Measurements from ENCODE around the gene IL1RL1.

The IL1RL1 gene

GRCh38 chr2:102313025-102313424 lies 1.7 kb downstream of the IL1RL1 start:
- in situ Hi-C loops (cut with HindIII; ENCODE audit: low sequenced_read_pairs) = no loop called here
- TF ChIP-seq, protein P1, sequence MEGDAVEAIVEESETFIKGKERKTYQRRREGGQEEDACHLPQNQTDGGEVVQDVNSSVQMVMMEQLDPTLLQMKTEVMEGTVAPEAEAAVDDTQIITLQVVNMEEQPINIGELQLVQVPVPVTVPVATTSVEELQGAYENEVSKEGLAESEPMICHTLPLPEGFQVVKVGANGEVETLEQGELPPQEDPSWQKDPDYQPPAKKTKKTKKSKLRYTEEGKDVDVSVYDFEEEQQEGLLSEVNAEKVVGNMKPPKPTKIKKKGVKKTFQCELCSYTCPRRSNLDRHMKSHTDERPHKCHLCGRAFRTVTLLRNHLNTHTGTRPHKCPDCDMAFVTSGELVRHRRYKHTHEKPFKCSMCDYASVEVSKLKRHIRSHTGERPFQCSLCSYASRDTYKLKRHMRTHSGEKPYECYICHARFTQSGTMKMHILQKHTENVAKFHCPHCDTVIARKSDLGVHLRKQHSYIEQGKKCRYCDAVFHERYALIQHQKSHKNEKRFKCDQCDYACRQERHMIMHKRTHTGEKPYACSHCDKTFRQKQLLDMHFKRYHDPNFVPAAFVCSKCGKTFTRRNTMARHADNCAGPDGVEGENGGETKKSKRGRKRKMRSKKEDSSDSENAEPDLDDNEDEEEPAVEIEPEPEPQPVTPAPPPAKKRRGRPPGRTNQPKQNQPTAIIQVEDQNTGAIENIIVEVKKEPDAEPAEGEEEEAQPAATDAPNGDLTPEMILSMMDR (IDR thresholded peaks at IDR 0.05; ENCODE audit: low read depth, low read length) = no peak
- H3K4me3 ChIP-seq (ENCODE audit: low read depth, low read length) = no peak overlapping the region
- peak; percentile 67 for DNase-seq (ENCODE audit: low read depth, low spot score)

GRCh38 chr2:102313471-102313870 lies 2.1 kb downstream of the IL1RL1 start:
- in situ Hi-C loops (cut with HindIII; ENCODE audit: low sequenced_read_pairs) = no loop called here
- TF ChIP-seq, protein P1 (IDR thresholded peaks at IDR 0.05; ENCODE audit: low read depth, low read length) = no peak
- H3K4me3 ChIP-seq (ENCODE audit: low read depth, low read length) = no peak overlapping the region
- DNase-seq (ENCODE audit: low read depth, low spot score) = no peak

DNA sequence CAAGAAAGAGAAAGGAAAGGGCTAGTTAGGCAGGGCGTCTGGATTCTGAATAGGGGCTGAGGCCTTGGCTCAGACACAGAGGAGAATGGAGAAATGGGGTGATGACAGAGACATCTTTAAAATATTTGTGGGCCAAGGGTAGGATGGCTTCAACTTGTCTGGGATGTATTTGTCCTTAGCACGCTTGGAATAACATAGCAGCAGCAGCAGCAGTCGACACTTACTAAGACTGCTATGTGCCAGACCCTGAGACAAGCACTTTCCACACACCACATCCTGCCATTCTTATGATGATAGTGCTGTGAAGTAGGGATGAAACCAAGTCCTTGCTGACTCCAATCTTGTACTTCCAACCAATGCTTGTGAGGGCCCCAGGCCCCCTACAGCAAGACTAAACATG lies 2.6 kb downstream of the IL1RL1 start:
- in situ Hi-C loops (cut with HindIII; ENCODE audit: low sequenced_read_pairs) = no loop called here
- H3K4me3 ChIP-seq (ENCODE audit: low read depth, low read length) = no peak overlapping the region
- DNase-seq (ENCODE audit: low read depth, low spot score) = no peak
- TF ChIP-seq, protein P1 (IDR thresholded peaks at IDR 0.05; ENCODE audit: low read depth, low read length) = no peak

DNA sequence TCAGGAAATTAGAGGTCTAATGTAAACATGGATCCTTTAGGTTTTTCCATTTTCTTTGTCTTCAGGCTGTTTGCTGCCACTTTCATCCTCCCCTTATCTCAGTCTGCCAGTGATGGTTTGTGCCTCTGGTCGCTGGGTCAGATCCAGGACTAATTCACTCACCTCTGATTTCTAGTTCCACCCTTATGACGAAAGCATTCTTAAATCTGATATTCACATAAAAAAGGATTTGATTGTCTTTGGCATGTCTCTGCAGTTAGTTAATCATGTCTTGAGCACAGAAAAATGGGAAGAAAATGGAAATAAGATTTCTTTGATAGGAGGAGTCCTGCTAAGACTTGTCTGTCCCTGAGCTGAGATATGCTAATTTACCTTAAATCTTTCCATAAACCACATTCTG lies 4.6 kb downstream of the IL1RL1 start:
- in situ Hi-C loops (cut with HindIII; ENCODE audit: low sequenced_read_pairs) = no loop called here
- H3K4me3 ChIP-seq (ENCODE audit: low read depth, low read length) = no peak overlapping the region
- TF ChIP-seq, protein P1 (IDR thresholded peaks at IDR 0.05; ENCODE audit: low read depth, low read length) = no peak
- DNase-seq (ENCODE audit: low read depth, low spot score) = no peak

DNA sequence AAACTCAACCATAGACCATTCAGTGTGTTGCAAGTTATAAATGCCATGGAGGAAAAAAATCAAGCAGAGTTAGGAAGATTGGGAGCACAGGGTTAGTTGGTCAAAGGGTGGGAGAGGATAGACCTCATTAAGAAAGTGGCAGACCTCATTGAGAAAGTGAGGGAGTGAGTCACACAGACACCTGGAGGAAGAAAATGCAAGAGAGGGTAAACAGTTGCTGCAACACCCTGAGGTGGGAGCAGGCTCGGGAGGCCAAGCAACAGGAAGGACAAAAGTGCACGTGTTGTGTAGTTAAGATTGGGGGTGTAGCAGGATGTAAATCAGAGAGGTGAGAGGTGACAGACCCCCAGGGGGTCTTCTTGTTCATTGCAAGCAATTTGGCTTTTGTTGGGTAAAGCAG lies 6.4 kb downstream of the IL1RL1 start:
- no peak overlapping the region for H3K4me3 ChIP-seq (ENCODE audit: low read depth, low read length)
- in situ Hi-C loops (cut with HindIII; ENCODE audit: low sequenced_read_pairs) = no loop called here
- no peak for DNase-seq (ENCODE audit: low read depth, low spot score)
- TF ChIP-seq, protein P1 (IDR thresholded peaks at IDR 0.05; ENCODE audit: low read depth, low read length) = no peak

- no peak for DNase-seq (ENCODE audit: low read depth, low spot score)
- in situ Hi-C loops (cut with HindIII; ENCODE audit: low sequenced_read_pairs) = no loop called here
- no peak overlapping the region for H3K4me3 ChIP-seq (ENCODE audit: low read depth, low read length)
- TF ChIP-seq, protein P1 (IDR thresholded peaks at IDR 0.05; ENCODE audit: low read depth, low read length) = no peak
Measured at GRCh38 chr2:102318437-102318836, 7.1 kb downstream of the IL1RL1 start.
